Adipose tissue (tissue), 3 donors: ENCODE results near the gene PIK3R1. TPM values are rescaled to one million over a fixed set of nuclear protein-coding genes. Genes with fewer than 3 reads are reported as not detected.
"Not testable (repeated sequence)": the region's sequence is repeated elsewhere in the genome, so short reads cannot be mapped to it uniquely, and the experiment has no call there.

Experiments used
- H3K27ac ChIP-seq: one replicate; pipeline ENCODE4 v1.5.1; 2013; ENCODE audit warnings: low read depth, low read length
- WGBS, 3 donors: extraction: QIAGEN DNeasy Blood & Tissue Kit; methylation state at CpG; one replicate each; pipeline ENCODE4 v1.1.7; 2013; 5-methylcytosine and 5-hydroxymethylcytosine counted together
- polyA plus RNA-seq, 3 donors: library from polyadenylated mRNA; stranded (reverse); fragments of 200-250 nt; gene quantifications; one replicate each; pipeline ENCODE4 v1.2.3, GENCODE V29; 2013
- donor health status: healthy with polysubstance abuse.
- donor health status: Bipolar disorder and iron deficiency.
- donor health status: healthy.

Gene PIK3R1
- polyA plus RNA-seq, 3 donors: 12.1 to 58.9 (median 41.0) TPM

- 80 to 95% (median 85%) methylated on average over 3 of the region's 3 CpGs for WGBS, 3 donors
- no peak overlapping the region for H3K27ac ChIP-seq
Observed at GRCh38 chr5:68222310-68222709, 6.8 kb downstream of the PIK3R1 start.

GRCh38 chr5:68222824-68223354 lies 7.3 kb downstream of the PIK3R1 start:
- H3K27ac ChIP-seq: no peak overlapping the region
- 77 to 88% (median 86%) methylated on average over 4 of the region's 4 CpGs for WGBS, 3 donors

- H3K27ac ChIP-seq: no peak overlapping the region
Observed at GRCh38 chr5:68223904-68224303, 8.3 kb downstream of the PIK3R1 start.

- H3K27ac ChIP-seq: no peak overlapping the region
- WGBS, 3 donors: 52 to 65% (median 53%) methylated on average over 4 of the region's 4 CpGs
Observed at GRCh38 chr5:68224509-68225187, 9.1 kb downstream of the PIK3R1 start.

GRCh38 chr5:68225188-68225910 lies 9.8 kb downstream of the PIK3R1 start:
- WGBS, 3 donors: 64 to 76% (median 70%) methylated on average over 12 of the region's 12 CpGs

GRCh38 chr5:68225911-68226545 lies 10.5 kb downstream of the PIK3R1 start:
- no peak overlapping the region for H3K27ac ChIP-seq
- 72 to 84% (median 74%) methylated on average over 15 of the region's 15 CpGs for WGBS, 3 donors

More at GRCh38 chr5:68225188-68225910, 9.8 kb downstream of the PIK3R1 start:
- H3K27ac ChIP-seq: no peak overlapping the region

- WGBS, 3 donors: 56 to 89% (median 69%) methylated on average over 8 of the region's 8 CpGs
- H3K27ac ChIP-seq: no peak overlapping the region
Observed at GRCh38 chr5:68226546-68227073, 11.1 kb downstream of the PIK3R1 start.

- no peak overlapping the region for H3K27ac ChIP-seq
Observed at GRCh38 chr5:68227532-68228160, 12.1 kb downstream of the PIK3R1 start.

GRCh38 chr5:68229416-68229815 lies 13.9 kb downstream of the PIK3R1 start:
- no peak overlapping the region for H3K27ac ChIP-seq
- WGBS, 3 donors: 66 to 75% (median 71%) methylated on average over 4 of the region's 4 CpGs

More at GRCh38 chr5:68227532-68228160, 12.1 kb downstream of the PIK3R1 start:
- 64 to 83% (median 77%) methylated on average over 7 of the region's 7 CpGs for WGBS, 3 donors

GRCh38 chr5:68230285-68230684 lies 14.7 kb downstream of the PIK3R1 start:
- 71 to 87% (median 79%) methylated on average over 1 of the region's 1 CpG for WGBS, 3 donors
- no peak overlapping the region for H3K27ac ChIP-seq

- H3K27ac ChIP-seq: no peak overlapping the region
- 78 to 90% (median 87%) methylated on average over 5 of the region's 5 CpGs for WGBS, 3 donors
Observed at GRCh38 chr5:68231414-68232076, 16.0 kb downstream of the PIK3R1 start.

GRCh38 chr5:68232277-68232676 lies 16.7 kb downstream of the PIK3R1 start:
- 58 to 85% (median 68%) methylated on average over 4 of the region's 4 CpGs for WGBS, 3 donors
- no peak overlapping the region for H3K27ac ChIP-seq

GRCh38 chr5:68233075-68233474 lies 17.5 kb downstream of the PIK3R1 start:
- H3K27ac ChIP-seq: no peak overlapping the region
- 43 to 90% (median 63%) methylated on average over 1 of the region's 1 CpG for WGBS, 3 donors

GRCh38 chr5:68235229-68235628 lies 19.7 kb downstream of the PIK3R1 start:
- not testable (repeated sequence) for H3K27ac ChIP-seq
- 98 to 100% (median 99%) methylated on average over 2 of the region's 2 CpGs for WGBS, 3 donors

GRCh38 chr5:68237715-68238114 lies 22.2 kb downstream of the PIK3R1 start:
- 66 to 88% (median 75%) methylated on average over 2 of the region's 2 CpGs for WGBS, 3 donors
- no peak overlapping the region for H3K27ac ChIP-seq

GRCh38 chr5:68239487-68239886 lies 23.9 kb downstream of the PIK3R1 start:
- H3K27ac ChIP-seq: no peak overlapping the region
- WGBS, 3 donors: 4 to 21% (median 5%) methylated on average over 7 of the region's 7 CpGs

GRCh38 chr5:68240202-68240601 lies 24.6 kb downstream of the PIK3R1 start:
- no peak overlapping the region for H3K27ac ChIP-seq

GRCh38 chr5:68240771-68241170 lies 25.2 kb downstream of the PIK3R1 start:
- H3K27ac ChIP-seq: no peak overlapping the region
- 18 to 72% (median 22%) methylated on average over 1 of the region's 1 CpG for WGBS, 3 donors
